Small intestine (tissue), 7 donors: ENCODE data around the gene HOXB8. TPM values are rescaled to one million over a fixed set of nuclear protein-coding genes. Genes with fewer than 3 reads are reported as not detected.

ENCODE experiments used
- DNase-seq, 2 donors: peaks; one replicate each; pipeline versions ENCODE4 v3.0.0 to v3.0.0-alpha.2; 2013
- FAIRE-seq: peaks from 2 replicates; lab custom pipeline; 2012; peaks lifted over from hg19 to GRCh38; lab: Jason Lieb, UNC
- H3K27ac ChIP-seq, 3 donors: one replicate each; pipeline ENCODE4 v1.5.1; 2013; ENCODE audit warnings: low read length in 2 of 3, mild to moderate bottlenecking in 2 of 3, control low read depth in 1 of 3, inconsistent platforms in 1 of 3, low read depth in 1 of 3, moderate library complexity in 1 of 3
- H3K27me3 ChIP-seq, 3 donors: one replicate each; pipeline ENCODE4 v1.6.1; 2013; ENCODE audit warnings: low read length in 3 of 3, inconsistent platforms in 1 of 3; ENCODE audit not compliant: control insufficient read depth in 3 of 3, insufficient read depth in 3 of 3
- H3K36me3 ChIP-seq, 3 donors: one replicate each; pipeline ENCODE4 v1.6.1; 2013; ENCODE audit warnings: low read length in 3 of 3, inconsistent platforms in 1 of 3, low read depth in 1 of 3, mild to moderate bottlenecking in 1 of 3, moderate library complexity in 1 of 3; ENCODE audit not compliant: control insufficient read depth in 3 of 3, insufficient read depth in 2 of 3
- H3K4me1 ChIP-seq, 3 donors: one replicate each; pipeline ENCODE4 v1.6.1; 2013; ENCODE audit warnings: low read length in 2 of 3, inconsistent platforms in 1 of 3, low read depth in 1 of 3, mild to moderate bottlenecking in 1 of 3, moderate library complexity in 1 of 3; ENCODE audit not compliant: control insufficient read depth in 3 of 3, insufficient read depth in 2 of 3
- H3K4me3 ChIP-seq, 3 donors: one replicate each; pipeline ENCODE4 v1.5.1; 2013; ENCODE audit warnings: low read length in 3 of 3, control low read depth in 1 of 3, inconsistent platforms in 1 of 3, low read depth in 1 of 3, mild to moderate bottlenecking in 1 of 3, moderate library complexity in 1 of 3
- H3K9me3 ChIP-seq, 2 donors: one replicate each; pipeline ENCODE4 v1.6.1; 2013; ENCODE audit warnings: low read depth in 1 of 2, low read length in 1 of 2; ENCODE audit not compliant: control insufficient read depth in 2 of 2, insufficient read depth in 1 of 2
- WGBS, 3 donors: extraction: QIAGEN DNeasy Blood & Tissue Kit; methylation state at CpG; one replicate each; pipeline ENCODE4 v1.1.7; 2013; 5-methylcytosine and 5-hydroxymethylcytosine counted together
- polyA plus RNA-seq, 4 donors: library from polyadenylated mRNA; stranded (reverse) in 3 of 4; unstranded in 1 of 4; fragments of 200-250 nt in 3 of 4; fragments of 120-200 nt in 1 of 4; gene quantifications; one replicate each; pipeline versions ENCODE4 v1.2.1 to v1.2.3, GENCODE V29; 2013
- donor health status: healthy with polysubstance abuse.
- donor health status: control.
- donor health status: control.
- donor health status: Bipolar disorder and iron deficiency.
- donor health status: healthy.

The HOXB8 gene
- polyA plus RNA-seq, 4 donors: 0.12 to 2.9 TPM; not detected in 2

DNA sequence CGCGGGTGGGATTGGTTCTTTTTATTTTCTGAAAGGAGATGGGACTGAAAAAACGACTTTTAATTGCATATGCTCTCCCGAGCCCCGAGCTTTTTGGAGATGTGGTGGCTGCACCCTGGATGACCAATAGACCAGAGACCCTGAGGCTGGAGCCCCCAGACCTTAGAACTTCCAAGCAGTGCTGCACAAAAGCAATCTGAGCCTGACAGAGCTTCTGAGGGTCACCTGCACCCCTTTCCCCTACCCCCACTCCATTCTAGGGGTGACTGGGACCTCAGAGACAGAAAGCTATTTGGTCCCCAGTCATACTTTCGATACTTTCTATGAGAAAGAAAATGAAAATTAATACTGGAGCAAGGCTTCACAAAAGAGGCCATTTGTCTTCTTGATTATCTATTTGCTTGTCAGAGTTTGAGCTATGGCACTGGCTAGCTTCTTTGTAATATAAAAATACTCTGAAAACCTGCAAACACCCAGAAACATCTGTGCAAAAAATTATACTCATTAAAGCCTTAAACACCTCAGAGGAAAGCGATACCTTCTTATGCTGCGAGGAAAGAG, 40.5 kb downstream of the HOXB8 start:
- FAIRE-seq (no peak), DNase-seq (no peak)
- 23 to 37% (median 36%) methylated on average over 8 of the region's 8 CpGs for WGBS, 3 donors

GRCh38 chr17:48571826-48572417, 43.2 kb downstream of the HOXB8 start:
- no peaks in the 10 kb centered on the region for H3K9me3 ChIP-seq
- H3K27me3 ChIP-seq: peaks cover 2 to 98% (median 4%) of the 10 kb centered on the region in 3 donors
- peak overlapping the region in 2 of 3 donors; percentile 82 to 85 for H3K27ac ChIP-seq
- 30 to 50% (median 39%) methylated on average over 1 of the region's 1 CpG for WGBS, 3 donors
- H3K36me3 ChIP-seq: peaks cover 0 to 42% (median 0%) of the 10 kb centered on the region in 3 donors
- DNase-seq (no peak), FAIRE-seq (no peak)
- peaks cover 0 to 34% (median 3%) of the 10 kb centered on the region in 3 donors for H3K4me1 ChIP-seq
- H3K4me3 ChIP-seq: peak overlapping the region in 1 of 3 donors; percentile 25

More for the DNA sequence above, 40.5 kb downstream of the HOXB8 start:
- Histone ChIP-seq H3K27me3 (peaks cover 4 to 96% (median 5%) of the 10 kb centered on the region in 3 donors), H3K27ac (peak overlapping the region in 2 of 3 donors; percentile 67 to 85), H3K9me3 (no peaks in the 10 kb centered on the region), H3K4me1 (peaks cover 0 to 34% (median 2%) of the 10 kb centered on the region in 3 donors), H3K36me3 (peaks cover 0 to 42% (median 0%) of the 10 kb centered on the region in 3 donors), H3K4me3 (peak overlapping the region in 1 of 3 donors; percentile 28)

DNA sequence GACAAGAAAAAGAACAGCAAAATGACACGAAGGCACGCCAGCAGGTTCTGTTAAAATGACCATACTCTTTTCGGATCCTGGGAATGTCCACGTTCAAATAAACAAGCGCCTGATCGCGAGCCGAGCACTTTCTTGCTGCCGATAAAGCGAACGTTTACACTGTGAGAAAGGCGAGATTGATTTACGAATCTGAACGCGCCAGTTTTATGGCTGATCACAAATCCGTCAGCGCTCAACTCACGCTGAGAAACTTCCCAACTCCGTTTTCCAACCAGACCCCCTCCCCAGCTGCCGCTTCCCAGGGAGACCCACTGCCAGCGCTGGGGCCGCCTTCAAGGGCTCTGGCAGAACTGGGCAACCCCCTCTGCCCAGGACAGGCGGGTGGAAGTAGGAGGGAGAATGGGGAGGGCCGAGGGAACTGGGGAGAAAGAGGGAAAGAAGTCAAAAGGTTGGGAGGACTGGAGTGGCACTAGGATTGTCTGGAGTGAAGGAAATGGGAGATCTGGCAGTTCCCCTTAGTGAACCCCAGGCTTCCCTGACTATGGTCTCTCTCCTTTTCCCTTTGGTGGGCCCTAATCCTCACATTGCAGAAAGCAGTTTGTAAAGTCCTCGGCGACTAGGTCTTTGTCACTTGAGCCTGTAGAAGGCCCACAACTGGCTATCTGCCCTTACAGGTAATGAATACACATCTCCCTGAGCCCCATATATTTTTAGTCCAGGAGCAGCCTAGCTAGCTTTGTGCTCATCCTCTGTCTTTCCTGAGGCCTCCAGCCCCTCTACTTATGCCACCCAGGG, 43.9 kb downstream of the HOXB8 start:
- H3K4me1 ChIP-seq: peaks cover 0 to 38% (median 7%) of the 10 kb centered on the region in 3 donors
- FAIRE-seq: no peak
- peaks cover 0 to 99% (median 2%) of the 10 kb centered on the region in 3 donors for H3K27me3 ChIP-seq
- 23 to 31% (median 28%) methylated on average over 26 of the region's 26 CpGs for WGBS, 3 donors
- peak overlapping the region in 2 of 3 donors; percentile 82 to 85 for H3K27ac ChIP-seq
- H3K4me3 ChIP-seq: peak overlapping the region in 1 of 3 donors; percentile 25
- H3K36me3 ChIP-seq: peaks cover 0 to 38% (median 0%) of the 10 kb centered on the region in 3 donors
- DNase-seq: no peak
- no peaks in the 10 kb centered on the region for H3K9me3 ChIP-seq

- FAIRE-seq (no peak), DNase-seq (no peak)
- Histone ChIP-seq H3K4me1 (peaks cover 0 to 41% (median 4%) of the 10 kb centered on the region in 3 donors), H3K4me3 (peak overlapping the region in 1 of 3 donors; percentile 25), H3K36me3 (peaks cover 0 to 32% (median 0%) of the 10 kb centered on the region in 3 donors), H3K9me3 (no peaks in the 10 kb centered on the region), H3K27ac (peak overlapping the region in 2 of 3 donors; percentile 82 to 85), H3K27me3 (peaks cover 0 to 99% (median 2%) of the 10 kb centered on the region in 3 donors)
- WGBS, 3 donors: 17 to 28% (median 25%) methylated on average over 19 of the region's 19 CpGs
Measured at GRCh38 chr17:48570325-48571023, 44.6 kb downstream of the HOXB8 start.

- Histone ChIP-seq H3K27me3 (peaks cover 0 to 99% (median 2%) of the 10 kb centered on the region in 3 donors), H3K36me3 (peaks cover 0 to 35% (median 0%) of the 10 kb centered on the region in 3 donors), H3K27ac (peak overlapping the region in 2 of 3 donors; percentile 82 to 85), H3K9me3 (no peaks in the 10 kb centered on the region), H3K4me3 (peak overlapping the region in 1 of 3 donors; percentile 25), H3K4me1 (peaks cover 0 to 45% (median 4%) of the 10 kb centered on the region in 3 donors)
- FAIRE-seq: no peak
- DNase-seq: no peak
- WGBS, 3 donors: 14 to 35% (median 34%) methylated on average over 6 of the region's 6 CpGs
Measured at GRCh38 chr17:48569674-48570324, 45.3 kb downstream of the HOXB8 start.

DNA sequence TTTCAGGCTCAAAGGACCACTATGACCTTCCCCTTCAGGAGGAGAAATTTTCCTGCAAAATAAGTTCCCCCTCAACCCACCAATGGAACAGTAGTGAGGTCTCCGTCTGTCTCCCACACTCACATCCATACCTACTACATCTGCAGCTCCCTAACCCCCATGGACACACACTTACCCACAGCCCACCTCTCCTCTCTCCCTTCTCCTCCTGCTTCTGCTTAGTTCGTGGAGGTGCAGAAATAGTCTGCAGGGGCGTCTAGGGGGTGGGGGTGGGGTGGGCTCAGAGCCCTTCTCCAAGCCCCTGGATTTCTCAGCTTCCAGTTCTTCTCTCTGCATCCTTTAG, 45.9 kb downstream of the HOXB8 start:
- Histone ChIP-seq H3K27me3 (peaks cover 0 to 99% (median 2%) of the 10 kb centered on the region in 3 donors), H3K9me3 (no peaks in the 10 kb centered on the region), H3K4me1 (peaks cover 0 to 44% (median 4%) of the 10 kb centered on the region in 3 donors), H3K36me3 (peaks cover 0 to 37% (median 0%) of the 10 kb centered on the region in 3 donors), H3K4me3 (peak overlapping the region in 1 of 3 donors; percentile 25), H3K27ac (peak overlapping the region in 2 of 3 donors; percentile 82 to 85)
- DNase-seq (no peak), FAIRE-seq (no peak)
- WGBS, 3 donors: 9 to 32% (median 21%) methylated on average over 2 to 3 of the region's 3 CpGs

- WGBS, 3 donors: 16 to 30% (median 18%) methylated on average over 33 of the region's 33 CpGs
- FAIRE-seq (no peak), DNase-seq (peak in 1 of 2 donors; percentile 22)
- no peaks in the 10 kb centered on the region for H3K9me3 ChIP-seq
- peaks cover 0 to 97% (median 2%) of the 10 kb centered on the region in 3 donors for H3K27me3 ChIP-seq
- H3K4me1 ChIP-seq: peaks cover 0 to 41% (median 4%) of the 10 kb centered on the region in 3 donors
- peak overlapping the region in 2 of 3 donors; percentile 64 to 85 for H3K27ac ChIP-seq
- peaks cover 0 to 36% (median 0%) of the 10 kb centered on the region in 3 donors for H3K36me3 ChIP-seq
- peak overlapping the region in 1 of 3 donors; percentile 11 for H3K4me3 ChIP-seq
Measured at GRCh38 chr17:48568499-48569239, 46.4 kb downstream of the HOXB8 start.
